GM12878 (cell line): ENCODE results near the gene ELAVL1.

Experiments used
- BMI1 ChIP-seq: fragments of 450-650 bp; IDR thresholded peaks from 2 replicates; pipeline ENCODE4 v1.6.1; 2016; ENCODE audit warnings: mild to moderate bottlenecking, moderate library complexity, borderline replicate concordance
- MTA2 ChIP-seq: fragments of 450-650 bp; IDR thresholded peaks from 2 replicates; pipeline ENCODE4 v1.6.1; 2016; ENCODE audit warnings: low read depth, mild to moderate bottlenecking, moderate library complexity
- NFYB ChIP-seq: IDR thresholded peaks from 2 replicates; pipeline ENCODE4 v1.6.1; 2011; ENCODE audit warnings: low read depth, mild to moderate bottlenecking, low read length, improper control_type of control experiment, moderate library complexity; ENCODE audit not compliant: insufficient read depth
- POLR2A ChIP-seq: IDR thresholded peaks from 2 replicates; pipeline ENCODE4 v1.6.1; 2011; ENCODE audit warnings: low read depth, mild to moderate bottlenecking, low read length
- SIX5 ChIP-seq: IDR thresholded peaks from 2 replicates; pipeline ENCODE4 v1.6.1; 2011; ENCODE audit warnings: mild to moderate bottlenecking, low read depth, low read length, moderate library complexity; ENCODE audit not compliant: severe bottlenecking
- ZNF24 ChIP-seq: fragments of 450-650 bp; IDR thresholded peaks from 2 replicates; pipeline ENCODE4 v1.6.1; 2017; ENCODE audit warnings: antibody characterized with exemption, mild to moderate bottlenecking
- ZNF384 ChIP-seq: IDR thresholded peaks from 2 replicates; pipeline ENCODE4 v1.6.1; 2012; ENCODE audit warnings: low read depth, mild to moderate bottlenecking, low read length, improper control_type of control experiment, borderline replicate concordance
- TF ChIP-seq, protein P1 (sequence below), 3 experiments: IDR thresholded peaks in 2 of 3; conservative IDR thresholded peaks in 1 of 3; 2 replicates each; pipeline ENCODE4 v1.5.1; 2011; ENCODE audit warnings: low read depth in 3 of 3, low read length in 3 of 3, mild to moderate bottlenecking in 3 of 3, control low read depth in 2 of 3, moderate library complexity in 2 of 3, inconsistent platforms in 1 of 3, mixed read lengths in 1 of 3; ENCODE audit not compliant: control insufficient read depth in 2 of 3, insufficient read depth in 1 of 3; ENCODE audit errors: extremely low read depth in 1 of 3
- TF ChIP-seq, protein P2 (sequence below): fragments of 450-650 bp; IDR thresholded peaks from 2 replicates; pipeline ENCODE4 v1.6.1; 2016; ENCODE audit warnings: mild to moderate bottlenecking
- TF ChIP-seq, protein P3 (sequence below): IDR thresholded peaks from 2 replicates; pipeline ENCODE4 v1.6.1; 2012; ENCODE audit warnings: low read length, inconsistent platforms

DNA sequence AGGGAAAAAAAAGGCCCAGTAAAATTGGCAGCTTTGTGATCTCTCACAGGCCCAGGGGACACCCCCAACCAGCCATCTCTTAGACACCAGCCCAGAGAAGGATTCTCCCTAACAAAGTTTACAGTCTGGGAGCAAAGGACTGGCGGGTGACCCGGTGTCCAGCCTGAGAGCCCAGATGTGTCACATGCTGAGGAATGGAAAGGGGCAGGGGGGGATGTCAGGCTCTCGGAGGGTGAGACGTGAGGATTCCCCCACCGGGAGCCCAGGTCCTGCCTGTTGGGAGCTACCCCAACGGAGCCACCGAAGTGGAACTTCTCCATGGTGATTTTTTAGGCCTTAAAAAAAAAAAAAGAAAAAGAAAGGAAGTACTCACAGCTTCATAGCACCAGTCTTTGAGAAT is 74.7 kb downstream of the ELAVL1 start:
- TF ChIP-seq, protein P1, sequence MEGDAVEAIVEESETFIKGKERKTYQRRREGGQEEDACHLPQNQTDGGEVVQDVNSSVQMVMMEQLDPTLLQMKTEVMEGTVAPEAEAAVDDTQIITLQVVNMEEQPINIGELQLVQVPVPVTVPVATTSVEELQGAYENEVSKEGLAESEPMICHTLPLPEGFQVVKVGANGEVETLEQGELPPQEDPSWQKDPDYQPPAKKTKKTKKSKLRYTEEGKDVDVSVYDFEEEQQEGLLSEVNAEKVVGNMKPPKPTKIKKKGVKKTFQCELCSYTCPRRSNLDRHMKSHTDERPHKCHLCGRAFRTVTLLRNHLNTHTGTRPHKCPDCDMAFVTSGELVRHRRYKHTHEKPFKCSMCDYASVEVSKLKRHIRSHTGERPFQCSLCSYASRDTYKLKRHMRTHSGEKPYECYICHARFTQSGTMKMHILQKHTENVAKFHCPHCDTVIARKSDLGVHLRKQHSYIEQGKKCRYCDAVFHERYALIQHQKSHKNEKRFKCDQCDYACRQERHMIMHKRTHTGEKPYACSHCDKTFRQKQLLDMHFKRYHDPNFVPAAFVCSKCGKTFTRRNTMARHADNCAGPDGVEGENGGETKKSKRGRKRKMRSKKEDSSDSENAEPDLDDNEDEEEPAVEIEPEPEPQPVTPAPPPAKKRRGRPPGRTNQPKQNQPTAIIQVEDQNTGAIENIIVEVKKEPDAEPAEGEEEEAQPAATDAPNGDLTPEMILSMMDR (IDR thresholded peaks at IDR 0.05 in 2 of 3, conservative IDR thresholded peaks at IDR 0.05 in 1 of 3; ENCODE audit: control insufficient read depth in 2 of 3, extremely low read depth in 1 of 3, insufficient read depth in 1 of 3, low read depth in 3 of 3, low read length in 3 of 3): no peak
- TF ChIP-seq NFYB: no peak
- no peak for TF ChIP-seq ZNF384
- no peak for TF ChIP-seq MTA2
- TF ChIP-seq POLR2A: no peak
- no peak for TF ChIP-seq BMI1
- TF ChIP-seq ZNF24: no peak
- TF ChIP-seq SIX5: no peak
- TF ChIP-seq, protein P2, sequence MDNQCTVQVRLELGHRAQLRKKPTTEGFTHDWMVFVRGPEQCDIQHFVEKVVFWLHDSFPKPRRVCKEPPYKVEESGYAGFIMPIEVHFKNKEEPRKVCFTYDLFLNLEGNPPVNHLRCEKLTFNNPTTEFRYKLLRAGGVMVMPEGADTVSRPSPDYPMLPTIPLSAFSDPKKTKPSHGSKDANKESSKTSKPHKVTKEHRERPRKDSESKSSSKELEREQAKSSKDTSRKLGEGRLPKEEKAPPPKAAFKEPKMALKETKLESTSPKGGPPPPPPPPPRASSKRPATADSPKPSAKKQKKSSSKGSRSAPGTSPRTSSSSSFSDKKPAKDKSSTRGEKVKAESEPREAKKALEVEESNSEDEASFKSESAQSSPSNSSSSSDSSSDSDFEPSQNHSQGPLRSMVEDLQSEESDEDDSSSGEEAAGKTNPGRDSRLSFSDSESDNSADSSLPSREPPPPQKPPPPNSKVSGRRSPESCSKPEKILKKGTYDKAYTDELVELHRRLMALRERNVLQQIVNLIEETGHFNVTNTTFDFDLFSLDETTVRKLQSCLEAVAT: no peak
- TF ChIP-seq, protein P3, sequence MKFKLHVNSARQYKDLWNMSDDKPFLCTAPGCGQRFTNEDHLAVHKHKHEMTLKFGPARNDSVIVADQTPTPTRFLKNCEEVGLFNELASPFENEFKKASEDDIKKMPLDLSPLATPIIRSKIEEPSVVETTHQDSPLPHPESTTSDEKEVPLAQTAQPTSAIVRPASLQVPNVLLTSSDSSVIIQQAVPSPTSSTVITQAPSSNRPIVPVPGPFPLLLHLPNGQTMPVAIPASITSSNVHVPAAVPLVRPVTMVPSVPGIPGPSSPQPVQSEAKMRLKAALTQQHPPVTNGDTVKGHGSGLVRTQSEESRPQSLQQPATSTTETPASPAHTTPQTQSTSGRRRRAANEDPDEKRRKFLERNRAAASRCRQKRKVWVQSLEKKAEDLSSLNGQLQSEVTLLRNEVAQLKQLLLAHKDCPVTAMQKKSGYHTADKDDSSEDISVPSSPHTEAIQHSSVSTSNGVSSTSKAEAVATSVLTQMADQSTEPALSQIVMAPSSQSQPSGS: no peak
